Gastrocnemius medialis (tissue), 4 donors: ENCODE results near the gene MORC3. TPM values are rescaled to one million over a fixed set of nuclear protein-coding genes. Genes with fewer than 3 reads are reported as not detected.
"Not testable (repeated sequence)": the region's sequence is repeated elsewhere in the genome, so short reads cannot be mapped to it uniquely, and the experiment has no call there.

ENCODE experiments used
- ATAC-seq, 2 donors: fragments of 150-250 bp; one replicate each; pipeline ENCODE4 v1.9.1; 2016
- DNase-seq, 2 donors: peaks; one replicate each; pipeline ENCODE4 v3.0.0-alpha.2; 2019
- H3K27ac ChIP-seq, 4 donors: fragments of 200-600 bp; sonication (generic); 1 replicate in 1 of 4; 2 replicates in 3 of 4; pipeline ENCODE4 v1.5.1; 2016 to 2018; ENCODE audit warnings: mild to moderate bottlenecking in 2 of 4, moderate library complexity in 1 of 4
- H3K27me3 ChIP-seq, 3 donors: fragments of 200-600 bp; sonication (generic) in 2 of 3; 1 replicate in 1 of 3; 2 replicates in 2 of 3; pipeline versions ENCODE4 v1.5.1 to v1.6.0; 2016 to 2019; ENCODE audit warnings: mild to moderate bottlenecking in 1 of 3, moderate library complexity in 1 of 3
- H3K36me3 ChIP-seq, 2 donors: fragments of 200-600 bp; sonication (generic) in 1 of 2; one replicate each; pipeline ENCODE4 v1.5.1; 2017 to 2018
- H3K4me1 ChIP-seq, 2 donors: fragments of 200-600 bp; sonication (generic) in 1 of 2; one replicate each; pipeline ENCODE4 v1.5.1; 2016 to 2017; ENCODE audit warnings: mild to moderate bottlenecking in 2 of 2
- H3K4me3 ChIP-seq, 4 donors: fragments of 200-600 bp; sonication (generic) in 3 of 4; 1 replicate in 1 of 4; 2 replicates in 3 of 4; pipeline ENCODE4 v1.5.1; 2016 to 2019; ENCODE audit warnings: mild to moderate bottlenecking in 2 of 4
- H3K9me3 ChIP-seq, 3 donors: fragments of 200-600 bp; sonication (generic) in 2 of 3; 1 replicate in 1 of 3; 2 replicates in 2 of 3; pipeline ENCODE4 v1.5.1; 2016 to 2019
- CTCF ChIP-seq, 5 experiments: fragments of 450-650 bp in 3 of 5; fragments of 200-600 bp in 2 of 5; sonication (generic) in 2 of 5; IDR thresholded peaks in 4 of 5; conservative IDR thresholded peaks in 1 of 5; 1 replicate in 4 of 5; 2 replicates in 1 of 5; pipeline ENCODE4 v1.5.1; 2016 to 2019; ENCODE audit warnings: antibody characterized with exemption in 5 of 5, mild to moderate bottlenecking in 3 of 5, moderate library complexity in 3 of 5
- POLR2A ChIP-seq, 2 donors: fragments of 450-650 bp; IDR thresholded peaks; one replicate each; pipeline ENCODE4 v1.6.1; 2017; ENCODE audit warnings: antibody characterized with exemption in 2 of 2, mild to moderate bottlenecking in 2 of 2, moderate library complexity in 2 of 2
- in situ Hi-C, 4 donors: fragments of 200-750 bp; cut with MboI; loops; one replicate each; pipeline versions ENCODE4 v1.15.0 to v1.8.0; 2017; ENCODE audit warnings: low sequenced_read_pairs in 4 of 4
- intact Hi-C: fragments of 100-400 bp; cut with DNase I; formaldehyde crosslinking; loops from one replicate; pipeline ENCODE4 v1.15.1; 2023; ENCODE audit warnings: low total_unique reads
- total RNA-seq, 4 donors: library from RNA; depleted of rRNA; stranded (reverse); fragments of >200 nt; gene quantifications; one replicate each; pipeline versions ENCODE4 v1.1.0 to v1.2.3, GENCODE V29; 2016

Gene MORC3
- total RNA-seq, 4 donors from 2014 or later, result 28.1 to 35.5 (median 31.7) TPM

DNA sequence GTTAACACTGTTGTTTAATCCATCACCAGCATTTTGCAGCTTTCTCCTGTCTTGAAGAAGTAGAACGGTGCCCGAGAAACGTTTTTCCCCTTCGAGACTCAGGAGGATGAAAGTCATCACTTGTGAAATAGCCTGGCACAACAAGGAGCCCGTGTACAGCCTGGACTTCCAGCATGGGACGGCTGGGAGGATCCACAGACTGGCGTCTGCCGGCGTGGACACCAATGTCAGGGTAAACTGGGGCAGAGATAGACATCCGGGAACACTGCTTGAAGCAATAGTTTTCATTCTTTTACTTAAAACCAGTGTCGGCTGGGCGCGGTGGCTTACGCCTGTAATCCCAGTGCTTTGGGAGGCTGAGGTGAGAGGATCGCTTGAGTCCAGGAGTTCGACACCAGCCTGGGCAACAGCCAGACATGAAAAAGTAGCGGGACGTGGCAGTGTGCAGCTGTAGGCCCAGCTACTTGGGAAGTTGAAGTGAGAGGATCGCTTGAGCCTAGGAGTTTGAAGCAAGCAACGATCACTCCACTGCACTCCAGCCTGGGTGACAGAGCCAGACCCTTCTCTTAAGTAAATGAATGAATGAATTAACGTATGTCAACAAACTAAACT lies 66.1 kb downstream of the MORC3 start:
- ATAC-seq (peak; percentile 16 to 30), DNase-seq (peak in 1 of 2 donors; percentile 63)
- peak overlapping the region; percentile 84 to 94 (median 90) for H3K27ac ChIP-seq
- peak overlapping the region; percentile 61 to 89 (median 70) for H3K4me3 ChIP-seq
- no peaks in the 10 kb centered on the region for H3K36me3 ChIP-seq
- H3K27me3 ChIP-seq, result no peaks in the 10 kb centered on the region
- in situ Hi-C loops (no loop called here), intact Hi-C loops (no loop called here)
- H3K4me1 ChIP-seq, result peaks cover 36 to 41% of the 10 kb centered on the region in 2 donors
- no peaks in the 10 kb centered on the region for H3K9me3 ChIP-seq
- TF ChIP-seq POLR2A (IDR thresholded peaks at IDR 0.05), result no peak
- TF ChIP-seq CTCF (IDR thresholded peaks at IDR 0.05 in 4 of 5, conservative IDR thresholded peaks at IDR 0.05 in 1 of 5), result no peak

GRCh38 chr21:36388096-36388495 lies 68.1 kb downstream of the MORC3 start:
- Histone ChIP-seq H3K27me3 (no peaks in the 10 kb centered on the region), H3K36me3 (no peaks in the 10 kb centered on the region), H3K9me3 (no peaks in the 10 kb centered on the region), H3K4me3 (no peak overlapping the region), H3K27ac (peak overlapping the region; percentile 47 to 94 (median 72)), H3K4me1 (peaks cover 27 to 31% of the 10 kb centered on the region in 2 donors)
- intact Hi-C loops, result no loop called here
- in situ Hi-C loops, result no loop called here
- ATAC-seq (peak in 1 of 2 donors; percentile 43), DNase-seq (no peak)
- TF ChIP-seq CTCF (IDR thresholded peaks at IDR 0.05 in 4 of 5, conservative IDR thresholded peaks at IDR 0.05 in 1 of 5), result no peak
- TF ChIP-seq POLR2A (IDR thresholded peaks at IDR 0.05), result no peak

- ATAC-seq, result peak; percentile 20 to 58
- TF ChIP-seq CTCF (IDR thresholded peaks at IDR 0.05 in 4 of 5, conservative IDR thresholded peaks at IDR 0.05 in 1 of 5) (peak in 4 of 5 experiments; percentile 24 to 43 (median 33)), POLR2A (IDR thresholded peaks at IDR 0.05) (no peak)
- H3K9me3 ChIP-seq, result no peaks in the 10 kb centered on the region
- peak in 1 of 2 donors; percentile 70 for DNase-seq
- no peak overlapping the region for H3K4me3 ChIP-seq
- H3K36me3 ChIP-seq, result no peaks in the 10 kb centered on the region
- H3K27me3 ChIP-seq, result no peaks in the 10 kb centered on the region
- peak overlapping the region; percentile 47 to 94 (median 72) for H3K27ac ChIP-seq
- in situ Hi-C loops (no loop called here), intact Hi-C loops (no loop called here)
- peaks cover 23% of the 10 kb centered on the region in 2 donors for H3K4me1 ChIP-seq
Observed at GRCh38 chr21:36388835-36389234, 68.8 kb downstream of the MORC3 start.

GRCh38 chr21:36391649-36392048 lies 71.7 kb downstream of the MORC3 start:
- intact Hi-C loops, result not testable (repeated sequence)

GRCh38 chr21:36395353-36396111 lies 75.5 kb downstream of the MORC3 start:
- ATAC-seq (peak; percentile 96 to 97), DNase-seq (peak; percentile 68 to 88)
- H3K36me3 ChIP-seq, result no peaks in the 10 kb centered on the region
- peaks cover 26 to 33% of the 10 kb centered on the region in 2 donors for H3K4me1 ChIP-seq
- no peaks in the 10 kb centered on the region for H3K27me3 ChIP-seq
- in situ Hi-C loops, result no loop called here
- intact Hi-C loops, result loop anchor here (1.0 kb wide), 1 partner anchor 35 kb away; no protein-coding TSS in a partner anchor
- H3K27ac ChIP-seq, result peak overlapping the region; percentile 84 to 92 (median 87)
- no peaks in the 10 kb centered on the region for H3K9me3 ChIP-seq
- H3K4me3 ChIP-seq, result no peak overlapping the region
- peak in 1 of 2 donors; percentile 40 for TF ChIP-seq POLR2A (IDR thresholded peaks at IDR 0.05)
- peak in 1 of 5 experiments; percentile 12 for TF ChIP-seq CTCF (IDR thresholded peaks at IDR 0.05 in 4 of 5, conservative IDR thresholded peaks at IDR 0.05 in 1 of 5)

More at GRCh38 chr21:36391649-36392048, 71.7 kb downstream of the MORC3 start:
- H3K4me1 ChIP-seq, result peaks cover 30 to 33% of the 10 kb centered on the region in 2 donors
- H3K27me3 ChIP-seq, ATAC-seq, DNase-seq, H3K4me3 ChIP-seq, in situ Hi-C loops, H3K36me3 ChIP-seq, H3K9me3 ChIP-seq: not testable (repeated sequence)
- H3K27ac ChIP-seq, result peak overlapping the region in 2 of 4 donors; percentile 59 to 63
